ENCODE measurements around the gene SRRT. TPM values are rescaled to one million over a fixed set of nuclear protein-coding genes. Genes with fewer than 3 reads are reported as not detected.

SRRT gene
- total RNA-seq, 1 donor from 2014 or later = 44.7 TPM

DNA sequence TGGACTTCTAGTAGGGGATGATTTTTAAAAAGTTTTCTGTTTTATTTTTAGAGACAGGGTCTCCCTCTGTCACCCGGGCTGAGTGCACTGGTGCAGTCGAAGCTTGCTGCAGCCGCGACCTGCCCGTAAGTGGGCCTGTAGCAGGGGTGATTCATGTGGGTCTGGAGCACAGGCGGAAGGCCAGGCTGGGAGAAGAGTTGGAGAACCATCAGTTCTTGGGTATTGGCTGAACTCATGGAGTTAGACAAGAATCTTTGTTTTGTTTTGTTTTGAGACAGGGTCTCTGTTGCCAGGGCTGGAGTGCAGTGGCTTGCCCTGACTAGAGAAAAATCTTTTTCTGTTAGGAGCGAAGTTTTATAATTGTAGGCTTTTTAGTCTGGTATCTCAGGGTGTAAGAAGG lies 5.7 kb downstream of the SRRT start:
- no peak for DNase-seq (ENCODE audit: low read depth)

DNA sequence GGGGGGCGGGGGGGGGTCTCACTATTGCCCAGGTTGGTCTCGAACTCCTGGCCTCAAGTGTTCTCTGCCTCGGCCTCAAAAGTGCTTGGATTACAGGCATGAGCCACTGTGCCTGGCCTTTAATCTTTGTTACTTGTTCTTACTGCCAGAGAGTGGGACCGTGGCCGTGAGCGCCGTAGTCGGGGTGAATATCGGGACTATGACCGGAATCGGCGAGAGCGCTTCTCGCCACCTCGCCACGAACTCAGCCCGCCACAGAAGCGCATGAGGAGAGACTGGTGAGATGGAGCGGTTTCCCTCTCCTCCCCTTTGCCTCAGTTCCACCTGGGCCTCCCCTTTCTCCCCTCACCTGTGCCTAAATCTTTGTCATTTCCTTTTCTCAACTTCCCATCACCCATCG lies 6.2 kb downstream of the SRRT start:
- DNase-seq (ENCODE audit: low read depth) = no peak

DNA sequence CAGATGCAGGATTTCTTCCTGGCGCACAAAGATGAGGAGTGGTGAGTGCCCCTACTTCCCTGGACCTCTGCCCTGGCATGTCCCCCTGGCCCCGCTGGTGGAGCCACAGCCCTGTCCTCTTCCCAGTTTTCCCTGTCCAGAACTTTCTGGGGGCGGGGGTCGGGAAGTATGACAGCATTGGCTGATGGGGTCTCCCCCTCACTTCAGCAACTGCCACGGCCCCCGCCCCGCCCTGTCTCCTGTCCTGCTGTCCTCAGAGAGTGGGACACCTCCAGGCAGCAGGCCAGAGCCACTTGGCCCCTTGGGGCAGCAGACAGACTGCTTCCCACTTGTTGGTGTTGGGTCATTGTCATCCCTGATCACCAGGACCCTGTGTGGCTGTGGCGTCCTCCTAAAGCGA lies 7.3 kb downstream of the SRRT start:
- no peak for DNase-seq (ENCODE audit: low read depth)

DNA sequence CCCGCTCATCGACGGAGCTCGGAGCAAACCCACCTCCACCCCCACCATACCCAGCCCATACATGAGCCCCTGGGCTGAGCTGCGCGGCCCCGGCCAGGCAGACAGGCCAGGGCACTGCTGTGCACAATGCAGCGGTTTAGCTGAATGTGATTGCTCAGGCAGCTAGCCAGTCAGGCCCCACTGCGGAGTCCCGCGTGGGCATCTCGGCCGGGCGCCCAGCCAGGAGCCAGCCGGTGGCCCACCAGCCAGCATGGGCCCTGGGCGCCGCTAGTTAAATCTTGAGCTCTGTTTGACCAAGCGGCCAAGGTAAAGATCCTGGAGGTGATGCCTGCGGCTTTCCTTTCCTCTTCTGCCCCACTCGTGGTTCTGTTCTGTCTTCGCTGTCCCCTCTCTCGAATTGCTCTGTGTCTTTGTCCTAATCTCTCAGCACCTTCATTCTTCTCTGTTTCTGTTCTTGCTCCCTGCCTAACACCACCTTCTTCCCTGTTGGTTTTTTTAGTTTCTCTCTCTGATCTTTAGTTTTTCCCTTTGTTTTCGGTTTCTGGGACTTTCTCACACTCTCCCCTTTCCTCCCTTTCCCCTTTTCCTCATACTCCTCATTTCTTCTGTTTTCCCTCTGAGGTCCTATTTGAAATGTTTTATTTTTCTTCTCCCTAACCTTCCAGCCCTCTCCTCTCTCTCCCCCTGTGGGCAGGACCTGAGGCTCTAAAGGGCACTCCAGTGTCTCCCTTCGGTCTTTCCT lies 8.1 kb downstream of the SRRT start:
- no peak for DNase-seq (ENCODE audit: low read depth)

DNA sequence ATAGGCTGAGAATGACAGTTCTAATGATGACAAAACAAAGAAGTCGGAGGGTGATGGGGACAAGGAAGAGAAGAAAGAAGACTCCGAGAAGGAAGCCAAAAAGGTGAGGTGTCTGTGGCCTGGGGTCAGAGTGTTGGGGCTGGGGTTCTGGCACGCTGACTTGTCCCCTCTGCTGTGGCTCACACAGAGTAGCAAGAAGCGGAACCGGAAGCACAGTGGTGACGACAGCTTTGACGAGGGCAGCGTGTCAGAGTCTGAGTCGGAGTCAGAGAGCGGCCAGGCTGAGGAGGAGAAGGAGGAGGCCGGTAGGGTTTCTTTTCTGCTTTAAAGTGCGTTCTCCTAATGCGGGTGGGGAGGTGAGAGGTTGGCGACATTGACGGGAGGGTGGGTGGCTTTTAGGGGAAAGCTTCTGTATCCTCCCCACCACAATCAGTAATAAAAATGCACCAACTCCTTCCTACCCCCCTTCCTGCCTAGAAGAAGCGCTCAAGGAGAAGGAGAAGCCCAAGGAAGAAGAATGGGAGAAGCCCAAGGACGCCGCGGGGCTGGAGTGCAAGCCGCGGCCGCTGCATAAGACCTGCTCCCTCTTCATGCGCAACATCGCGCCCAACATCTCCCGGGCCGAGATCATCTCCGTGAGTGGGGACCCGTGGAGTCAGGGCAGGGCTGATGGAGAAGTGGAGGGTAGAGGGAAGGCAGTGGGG lies 10.0 kb downstream of the SRRT start:
- no peak for DNase-seq (ENCODE audit: low read depth)

DNA sequence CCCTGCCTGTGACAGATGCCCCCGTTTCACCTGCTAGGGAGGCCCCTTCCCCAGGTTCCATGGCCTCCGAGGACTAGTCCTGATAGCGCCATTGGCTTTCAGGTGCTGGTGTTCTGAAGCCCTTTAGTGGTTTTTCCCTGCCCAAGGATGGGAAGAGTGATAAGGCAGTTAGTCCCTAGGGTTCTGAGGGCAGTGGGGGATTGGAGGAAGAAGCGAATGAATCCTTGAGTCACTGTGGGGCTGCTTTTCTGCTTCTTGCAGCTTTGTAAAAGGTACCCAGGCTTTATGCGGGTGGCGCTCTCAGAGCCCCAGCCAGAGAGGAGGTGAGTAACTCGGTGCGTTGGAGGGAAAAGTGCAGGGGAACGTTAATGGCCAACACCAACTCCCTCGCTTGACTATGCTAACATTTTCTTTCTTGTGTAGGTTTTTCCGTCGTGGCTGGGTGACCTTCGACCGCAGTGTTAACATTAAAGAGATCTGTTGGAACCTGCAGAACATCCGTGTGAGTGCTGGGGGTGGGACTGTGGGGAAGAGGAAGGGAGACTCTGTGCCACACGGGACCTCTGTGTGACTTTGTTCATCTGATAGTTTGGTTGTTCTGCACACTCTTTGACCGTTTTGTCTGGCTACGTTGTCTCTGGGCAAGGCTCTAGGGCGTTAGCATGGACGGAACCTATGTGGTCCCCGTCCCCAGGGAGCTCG lies 10.7 kb downstream of the SRRT start:
- no peak for DNase-seq (ENCODE audit: low read depth)

DNA sequence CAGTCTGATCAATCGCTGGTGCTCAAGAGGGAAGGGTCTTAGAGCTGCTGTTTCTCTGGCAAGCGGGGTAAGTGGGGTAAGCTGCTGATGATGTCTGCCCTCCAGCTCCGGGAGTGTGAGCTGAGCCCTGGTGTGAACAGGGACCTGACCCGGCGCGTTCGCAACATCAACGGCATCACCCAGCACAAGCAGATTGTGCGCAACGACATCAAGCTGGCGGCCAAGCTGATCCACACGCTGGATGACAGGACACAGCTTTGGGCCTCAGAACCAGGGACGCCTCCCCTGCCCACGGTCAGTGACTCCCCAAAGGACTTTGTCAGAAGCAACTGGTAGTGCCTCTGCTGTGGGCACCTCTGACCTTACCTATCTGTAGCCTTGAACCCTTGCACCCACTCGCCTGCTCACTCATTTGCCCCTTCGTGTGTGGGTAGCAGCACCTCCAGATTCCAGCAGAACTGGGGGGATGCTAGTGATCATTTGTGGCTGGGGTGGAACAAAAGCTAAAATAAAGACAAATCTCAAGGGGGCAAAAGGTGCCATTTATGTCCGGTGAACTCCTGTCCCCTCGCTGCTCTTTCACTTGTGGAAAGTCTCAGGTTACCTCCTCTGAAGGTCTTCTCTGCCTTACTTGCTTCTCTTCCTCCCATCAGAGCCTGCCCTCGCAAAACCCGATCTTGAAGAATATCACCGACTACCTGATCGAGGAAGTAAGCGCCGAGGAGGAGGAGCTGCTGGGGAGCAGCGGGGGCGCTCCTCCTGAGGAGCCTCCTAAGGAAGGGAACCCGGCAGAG lies 11.4 kb downstream of the SRRT start:
- no peak for DNase-seq (ENCODE audit: low read depth)

DNA sequence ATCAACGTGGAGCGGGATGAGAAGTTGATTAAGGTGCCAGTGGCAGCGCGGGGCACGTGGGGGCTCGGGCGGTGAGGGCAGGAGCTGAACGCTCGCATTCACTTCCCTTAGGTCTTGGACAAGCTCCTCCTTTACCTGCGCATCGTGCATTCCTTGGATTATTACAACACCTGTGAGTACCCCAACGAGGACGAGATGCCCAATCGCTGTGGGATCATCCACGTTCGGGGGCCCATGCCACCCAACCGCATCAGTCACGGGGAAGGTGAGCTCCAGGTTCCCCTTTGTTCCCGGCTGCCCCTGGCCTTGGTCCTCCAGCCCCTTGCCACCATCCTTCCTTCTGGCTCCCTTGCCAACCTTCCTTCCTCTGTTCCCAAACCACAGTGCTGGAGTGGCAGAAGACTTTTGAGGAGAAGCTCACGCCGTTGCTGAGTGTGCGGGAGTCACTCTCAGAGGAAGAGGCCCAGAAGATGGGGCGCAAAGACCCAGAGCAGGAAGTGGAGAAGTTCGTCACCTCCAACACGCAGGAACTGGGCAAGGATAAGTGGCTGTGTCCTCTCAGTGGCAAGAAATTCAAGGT lies 12.1 kb downstream of the SRRT start:
- no peak for DNase-seq (ENCODE audit: low read depth)

DNA sequence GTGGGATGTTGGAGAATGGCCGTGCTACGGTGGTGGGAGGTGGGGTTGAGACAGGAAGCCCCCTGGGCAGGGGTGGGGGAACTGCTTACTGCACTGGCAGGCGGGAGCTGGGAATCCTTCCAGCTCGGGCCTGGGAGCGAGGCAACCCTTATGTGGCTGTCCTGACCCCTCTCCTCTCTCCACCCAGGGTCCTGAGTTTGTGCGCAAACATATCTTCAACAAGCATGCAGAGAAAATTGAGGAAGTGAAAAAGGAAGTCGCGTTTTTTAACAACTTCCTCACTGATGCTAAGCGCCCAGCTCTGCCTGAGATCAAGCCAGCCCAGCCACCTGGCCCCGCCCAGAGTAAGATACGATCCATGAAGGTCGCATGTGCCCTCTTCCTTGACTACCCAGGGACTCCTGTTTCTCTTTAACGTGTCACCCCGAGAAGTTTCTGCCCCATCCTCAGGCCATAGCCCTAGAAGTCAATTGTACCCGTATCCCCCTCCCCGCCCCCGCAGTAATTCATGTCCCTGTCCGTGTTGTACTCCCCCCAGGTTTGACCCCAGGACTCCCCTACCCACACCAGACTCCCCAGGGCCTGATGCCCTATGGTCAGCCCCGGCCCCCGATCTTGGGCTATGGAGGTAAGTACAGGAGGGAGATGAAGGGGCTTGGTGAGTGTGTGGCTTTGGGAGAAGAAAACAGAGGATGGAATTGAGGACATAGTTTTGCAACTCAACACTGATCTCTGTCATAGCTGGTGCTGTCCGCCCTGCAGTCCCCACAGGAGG lies 12.8 kb downstream of the SRRT start:
- DNase-seq (ENCODE audit: low read depth) = no peak

DNA sequence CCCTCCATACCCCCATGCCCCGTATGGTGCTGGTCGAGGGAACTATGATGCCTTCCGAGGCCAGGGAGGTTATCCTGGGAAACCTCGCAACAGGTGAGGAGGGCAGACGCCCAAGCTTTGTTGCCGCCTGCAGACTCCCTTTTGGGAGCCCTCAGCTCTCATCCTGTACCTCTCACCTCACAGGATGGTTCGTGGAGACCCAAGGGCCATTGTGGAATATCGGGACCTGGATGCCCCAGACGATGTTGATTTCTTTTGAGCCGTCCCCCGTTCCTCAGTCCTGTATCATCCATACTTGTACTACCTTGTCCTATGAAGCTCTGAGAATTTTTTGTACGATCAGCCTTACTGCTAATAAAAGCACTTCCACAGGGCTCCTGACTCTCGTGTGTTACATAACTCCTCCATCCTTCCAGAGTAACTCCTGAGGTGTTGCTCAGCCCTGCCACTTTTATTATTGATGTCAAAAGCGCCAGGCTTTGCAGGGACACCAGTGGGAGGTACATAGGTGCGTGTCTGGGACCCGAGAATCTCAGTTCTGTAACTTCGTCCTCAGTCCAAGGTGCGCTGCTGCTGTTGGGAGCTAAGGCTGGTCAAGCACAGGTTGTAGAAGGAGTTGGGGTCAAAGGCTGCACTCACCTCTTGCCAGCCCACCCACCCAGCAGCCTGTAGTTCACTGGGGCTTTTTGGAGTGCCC lies 13.5 kb downstream of the SRRT start:
- DNase-seq (ENCODE audit: low read depth) = no peak

DNA sequence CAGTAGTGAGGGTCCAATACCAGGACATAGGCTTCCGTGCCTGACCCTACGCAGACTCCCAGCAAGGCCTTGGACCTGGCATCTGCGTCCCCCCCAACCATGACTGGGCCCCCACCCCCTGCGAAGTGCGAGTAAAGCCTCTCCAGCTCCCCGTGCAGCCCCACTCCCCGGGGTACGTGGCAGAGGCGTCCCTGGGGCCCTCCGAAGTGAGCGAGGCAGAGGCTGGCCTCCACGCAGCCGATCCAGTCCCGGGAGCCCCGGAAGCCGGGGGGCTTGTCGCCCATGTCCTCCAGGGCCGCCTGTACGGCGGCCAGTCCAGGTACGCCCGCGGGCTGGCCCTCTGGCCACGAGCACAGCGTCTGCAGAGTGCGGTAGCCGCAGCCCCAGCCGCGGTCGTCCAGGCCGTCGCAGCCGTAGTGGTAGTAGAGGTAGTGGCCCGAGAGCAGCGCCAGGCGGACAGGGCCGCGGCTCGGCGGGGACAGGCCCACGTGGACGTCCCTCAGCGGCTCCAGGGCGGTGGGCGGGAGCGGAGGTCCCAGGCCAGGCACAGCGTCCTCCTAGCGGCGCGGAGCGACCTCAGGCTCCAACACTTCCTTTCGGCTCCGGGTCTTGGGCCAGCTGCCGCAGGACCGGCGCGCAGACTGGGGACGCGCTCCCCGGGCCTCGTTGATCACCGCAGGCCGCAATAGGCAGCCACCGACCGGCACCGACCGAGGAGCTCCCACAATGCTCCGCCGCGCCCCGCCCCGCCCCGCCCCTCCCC lies 14.3 kb downstream of the SRRT start, which contains the start of gene UFSP1:
Gene UFSP1 (minus strand): TSS at position 728 of the 763 bp plus-strand sequence. CDS start 444 bp downstream, at position 284.
- no peak for DNase-seq (ENCODE audit: low read depth)

DNA sequence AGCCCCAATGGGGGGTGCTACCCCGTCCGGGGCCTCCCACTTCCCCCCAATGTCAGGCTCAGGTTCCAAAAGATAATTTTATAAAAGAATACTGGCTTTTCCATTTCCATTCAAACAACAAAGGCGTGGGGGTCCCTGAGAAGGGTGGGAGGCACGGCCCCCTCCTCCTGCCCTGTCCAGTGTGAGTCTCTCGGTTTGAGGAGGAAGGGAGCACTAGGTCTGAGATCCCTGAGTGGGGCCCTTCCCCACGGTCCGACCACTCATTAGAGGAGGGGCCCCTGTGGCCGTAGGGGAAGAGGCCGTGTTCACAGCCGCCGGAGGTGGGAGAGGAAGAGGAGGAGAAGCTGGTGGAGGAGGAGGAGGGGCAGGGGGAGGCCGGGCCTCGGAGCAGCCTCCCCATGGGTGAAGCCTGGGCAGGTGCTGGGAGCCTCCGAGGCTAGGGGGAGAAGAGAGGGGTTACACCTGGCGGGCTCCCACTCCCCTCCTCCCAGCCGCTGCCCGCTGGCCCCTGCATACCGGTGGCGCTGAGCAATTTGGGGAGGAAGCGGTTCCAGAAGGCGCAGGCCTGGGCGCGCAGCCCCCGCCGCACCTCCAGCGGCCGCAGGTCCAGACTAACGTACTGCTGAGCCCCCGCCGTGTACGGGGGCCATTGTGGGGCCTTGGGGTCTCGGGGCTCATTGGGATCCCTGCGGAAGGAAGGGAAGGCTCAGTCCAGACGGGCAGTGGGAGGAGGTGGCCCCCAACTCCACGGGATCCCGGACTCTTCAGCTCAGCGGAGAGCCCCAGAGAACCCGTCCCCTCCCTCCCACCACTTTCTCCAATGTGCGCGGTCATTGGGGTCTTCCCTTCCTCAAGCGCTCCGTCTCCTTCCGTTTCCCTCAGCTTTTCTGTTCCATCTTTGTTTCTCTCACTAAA lies 16.0 kb downstream of the SRRT start:
- no peak for DNase-seq (ENCODE audit: low read depth)

DNA sequence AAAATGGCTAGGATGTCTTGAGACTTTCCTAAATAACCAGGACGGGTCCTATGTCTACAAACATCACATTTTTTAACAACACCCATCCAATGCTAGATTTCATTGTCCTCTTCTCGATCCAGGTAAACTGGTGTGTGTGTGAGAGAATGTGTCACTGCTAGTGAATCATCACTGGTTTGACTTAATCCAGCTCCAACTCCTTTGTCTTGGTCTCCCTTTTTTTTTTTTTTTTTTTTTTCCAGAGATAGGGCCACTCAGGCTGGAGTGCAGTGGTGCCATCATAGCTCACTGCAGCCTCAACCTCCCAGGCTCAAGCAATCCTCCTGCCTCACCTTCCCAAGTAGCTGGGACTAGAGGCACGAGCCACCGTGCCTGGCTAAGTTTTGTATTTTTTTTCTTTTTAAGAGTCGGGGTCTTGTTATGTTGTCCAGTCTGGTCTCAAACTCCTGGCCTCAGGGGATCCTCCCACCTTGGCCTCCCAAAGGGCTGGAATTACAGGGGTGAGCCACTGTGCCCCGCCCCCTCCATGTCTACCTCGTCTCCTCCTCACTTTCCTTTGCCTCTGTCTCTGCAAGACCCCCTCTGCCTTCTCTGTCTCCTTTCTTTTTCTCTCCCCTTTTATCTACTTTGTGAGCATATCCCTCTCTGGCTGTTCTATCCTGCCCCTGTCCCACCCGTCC lies 16.8 kb downstream of the SRRT start:
- DNase-seq (ENCODE audit: low read depth) = no peak

DNA sequence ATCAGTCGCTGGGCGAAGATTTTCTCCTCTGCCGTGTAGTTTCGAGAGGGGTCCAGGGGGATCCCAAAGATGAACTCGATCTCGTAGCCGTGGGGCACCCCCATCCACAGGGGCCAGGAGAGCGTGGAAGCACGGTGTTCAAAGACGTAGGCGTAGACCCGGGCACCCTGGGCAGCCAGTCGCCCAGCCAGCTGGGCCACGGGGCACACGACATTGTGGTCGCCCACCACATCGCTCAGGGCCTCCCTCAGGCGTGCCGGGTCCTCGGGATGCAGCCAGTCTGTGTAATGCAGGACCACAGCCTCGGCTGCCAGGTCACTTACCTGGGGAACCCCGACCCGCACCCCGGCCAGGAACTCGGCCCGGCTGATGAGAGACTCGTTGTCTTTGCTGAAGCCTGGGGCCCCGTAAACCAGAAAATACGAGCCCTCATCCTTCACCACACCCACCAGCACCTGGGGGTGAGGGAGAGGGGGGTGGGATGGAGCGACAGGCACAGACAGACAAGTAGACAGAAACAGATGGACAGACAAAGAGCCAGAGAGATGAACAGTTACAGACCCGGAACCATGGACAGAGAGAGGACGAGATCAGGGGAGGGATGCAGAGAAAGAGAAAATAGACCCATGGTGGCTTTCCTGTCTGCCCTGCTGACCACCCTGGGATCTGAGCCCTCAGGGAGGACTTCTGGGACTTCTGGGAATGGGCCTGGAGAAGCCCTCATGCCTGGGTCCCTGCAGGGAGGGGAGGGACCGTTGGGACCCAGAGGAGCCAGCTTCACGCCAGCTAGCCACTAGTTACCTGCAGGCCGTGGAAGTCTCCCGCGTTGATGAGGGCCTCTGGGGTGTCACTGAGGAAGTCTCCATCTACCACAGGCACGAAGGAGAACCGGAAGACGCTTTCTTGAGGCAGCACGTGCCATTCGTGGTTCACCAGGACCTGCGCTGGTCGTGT lies 17.7 kb downstream of the SRRT start:
- DNase-seq (ENCODE audit: low read depth) = no peak

DNA sequence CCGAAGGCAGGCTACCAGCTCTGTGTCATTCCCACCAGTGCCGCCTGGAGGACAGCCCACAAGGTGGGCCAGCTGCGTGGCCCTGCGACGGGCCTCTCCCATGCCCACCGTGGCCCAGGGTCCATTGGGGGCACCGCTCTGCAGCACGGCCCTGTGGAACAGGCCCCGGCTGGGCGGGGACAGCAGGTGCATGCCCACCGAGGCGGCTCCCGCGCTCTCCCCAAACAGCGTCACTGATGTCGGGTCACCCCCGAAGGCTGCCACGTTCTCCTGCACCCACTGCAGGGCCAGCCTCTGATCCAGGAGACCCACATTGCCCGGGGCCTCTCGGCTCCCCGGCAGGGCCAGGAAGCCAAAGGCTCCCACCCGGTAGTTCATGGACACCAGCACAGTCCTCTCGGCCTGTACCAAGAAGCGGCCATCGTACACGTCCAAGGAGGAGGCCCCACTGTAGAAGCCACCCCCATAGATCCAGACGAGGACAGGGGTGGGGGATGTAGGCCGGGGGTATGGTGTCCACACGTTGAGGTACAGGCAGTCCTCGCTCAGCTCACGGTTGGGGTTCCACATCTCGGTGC lies 18.5 kb downstream of the SRRT start:
- no peak for DNase-seq (ENCODE audit: low read depth)
